COLO668 (cell line): Measurements from ENCODE around the gene MYO7A.

Experiments used
- DNase-seq: peaks from one replicate; lab custom pipeline; 2025; ENCODE audit not compliant: unreplicated experiment; lab: John Stamatoyannopoulos, UW

Gene MYO7A

DNA sequence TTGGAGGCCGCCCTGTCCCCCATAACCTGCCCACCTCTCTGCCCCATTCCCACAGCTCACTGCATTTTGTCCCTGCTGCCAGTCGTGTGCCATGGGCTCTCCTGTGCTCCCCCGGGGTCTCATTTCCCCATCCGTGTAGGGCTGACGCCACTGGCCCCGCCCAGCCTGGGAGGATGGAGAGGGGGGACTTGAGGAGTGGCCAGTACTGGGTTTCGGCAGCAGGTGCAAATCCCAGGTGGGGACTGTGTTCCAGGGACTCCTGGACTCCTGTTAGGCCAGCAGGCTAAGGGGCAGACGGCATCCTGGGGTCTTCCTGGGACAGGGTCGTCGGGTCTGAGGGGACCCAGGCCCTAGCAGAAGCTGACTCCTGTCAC lies 1.2 kb upstream of the MYO7A start:
- peak; percentile 50 for DNase-seq

DNA sequence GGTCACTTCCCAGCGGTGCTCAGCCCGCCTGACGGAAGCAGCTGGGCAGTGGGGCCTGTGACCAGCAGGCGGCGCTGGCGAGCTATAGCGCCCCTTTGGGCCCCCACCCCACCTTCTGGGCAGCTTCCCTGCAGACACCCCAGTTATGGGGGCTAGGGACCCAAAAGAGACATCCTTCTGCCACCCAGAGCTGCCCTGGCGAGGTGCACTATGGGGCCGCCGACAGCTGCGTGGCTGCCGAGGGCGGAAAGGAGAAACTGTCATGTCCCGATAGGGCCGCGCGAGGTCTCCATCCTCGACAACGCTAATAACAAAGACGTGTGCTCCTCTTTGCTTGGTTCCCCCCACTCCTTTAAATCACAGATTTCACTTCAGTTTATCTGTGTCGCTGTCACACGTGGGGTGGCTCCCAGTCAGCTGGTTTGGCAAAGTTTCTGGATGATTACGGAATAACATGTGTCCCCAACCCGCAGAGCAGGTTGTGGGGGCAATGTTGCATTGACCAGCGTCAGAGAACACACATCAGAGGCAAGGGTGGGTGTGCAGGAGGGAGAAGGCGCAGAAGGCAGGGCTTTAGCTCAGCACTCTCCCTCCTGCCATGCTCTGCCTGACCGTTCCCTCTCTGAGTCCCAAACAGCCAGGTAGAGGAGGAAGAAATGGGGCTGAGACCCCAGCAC lies 673 bp upstream of the MYO7A start:
- peak; percentile 70 for DNase-seq

DNA sequence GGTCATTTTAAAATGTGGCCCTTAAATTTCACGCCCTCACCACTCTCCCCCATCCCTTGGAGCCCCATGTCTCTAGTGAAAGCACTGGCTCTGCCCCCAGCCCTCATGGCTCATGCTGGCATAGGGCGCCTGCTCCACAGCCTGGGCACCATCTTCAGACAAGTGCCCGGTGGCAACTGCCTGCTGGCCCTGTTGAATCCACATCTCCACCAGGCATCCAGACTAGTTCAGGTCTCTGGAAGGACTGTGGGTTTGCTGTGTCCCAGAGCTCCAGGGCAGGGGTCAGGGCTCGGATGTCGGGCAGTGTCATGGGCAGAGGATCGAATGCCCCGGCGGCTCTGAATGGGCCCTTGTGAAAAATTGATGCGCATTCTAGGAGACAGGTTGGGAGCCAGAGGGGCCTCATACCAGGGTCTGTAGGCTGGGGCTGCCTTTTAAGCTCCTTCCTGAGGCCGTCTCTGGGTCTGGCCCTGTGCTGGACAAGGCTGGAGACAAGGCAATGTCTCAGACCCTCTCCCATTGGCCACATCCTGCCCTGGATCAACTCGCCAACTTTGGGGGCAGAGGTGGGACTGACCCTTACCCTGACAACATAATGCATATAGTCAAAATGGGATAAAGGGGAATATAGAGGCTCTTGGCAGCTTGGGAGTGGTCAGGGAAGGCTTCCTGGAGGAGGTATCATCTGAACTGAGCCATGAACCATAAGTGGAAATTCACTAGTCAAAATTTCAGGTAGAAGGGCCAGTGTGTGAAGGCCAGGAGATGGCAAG lies 1.2 kb downstream of the MYO7A start:
- no peak for DNase-seq

DNA sequence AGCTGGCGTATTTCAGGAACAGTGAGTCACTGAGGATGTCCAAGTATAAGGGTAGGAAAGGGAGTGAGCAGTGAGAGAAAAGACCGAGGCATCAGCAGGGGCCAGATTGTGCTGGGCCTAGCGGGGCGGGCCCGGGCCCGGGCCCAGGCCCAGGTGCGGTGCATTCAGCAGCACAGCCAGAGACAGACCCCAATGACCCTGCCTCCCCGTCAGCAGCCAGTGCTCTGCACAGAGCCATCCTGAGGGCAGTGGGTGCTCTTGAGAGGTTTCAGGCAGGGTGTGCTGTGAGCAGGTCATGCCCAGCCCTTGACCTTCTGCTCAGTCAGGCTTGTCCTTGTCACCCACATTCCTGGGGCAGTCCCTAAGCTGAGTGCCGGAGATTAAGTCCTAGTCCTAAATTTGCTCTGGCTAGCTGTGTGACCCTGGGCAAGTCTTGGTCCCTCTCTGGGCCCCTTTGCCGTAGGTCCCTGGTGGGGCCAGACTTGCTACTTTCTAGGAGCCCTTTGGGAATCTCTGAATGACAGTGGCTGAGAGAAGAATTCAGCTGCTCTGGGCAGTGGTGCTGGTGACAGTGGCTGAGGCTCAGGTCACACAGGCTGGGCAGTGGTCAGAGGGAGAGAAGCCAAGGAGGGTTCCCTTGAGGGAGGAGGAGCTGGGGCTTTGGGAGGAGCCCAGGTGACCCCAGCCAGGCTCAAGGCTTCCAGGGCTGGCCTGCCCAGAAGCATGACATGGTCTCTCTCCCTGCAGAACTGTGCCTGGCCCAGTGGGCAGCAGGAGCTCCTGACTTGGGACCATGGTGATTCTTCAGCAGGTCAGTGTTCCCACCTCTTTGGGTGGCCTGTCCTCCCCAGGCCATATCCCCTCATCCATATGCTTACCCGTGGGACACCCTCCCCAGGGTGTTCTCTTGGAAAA lies 2.1 kb downstream of the MYO7A start:
- DNase-seq, result no peak

DNA sequence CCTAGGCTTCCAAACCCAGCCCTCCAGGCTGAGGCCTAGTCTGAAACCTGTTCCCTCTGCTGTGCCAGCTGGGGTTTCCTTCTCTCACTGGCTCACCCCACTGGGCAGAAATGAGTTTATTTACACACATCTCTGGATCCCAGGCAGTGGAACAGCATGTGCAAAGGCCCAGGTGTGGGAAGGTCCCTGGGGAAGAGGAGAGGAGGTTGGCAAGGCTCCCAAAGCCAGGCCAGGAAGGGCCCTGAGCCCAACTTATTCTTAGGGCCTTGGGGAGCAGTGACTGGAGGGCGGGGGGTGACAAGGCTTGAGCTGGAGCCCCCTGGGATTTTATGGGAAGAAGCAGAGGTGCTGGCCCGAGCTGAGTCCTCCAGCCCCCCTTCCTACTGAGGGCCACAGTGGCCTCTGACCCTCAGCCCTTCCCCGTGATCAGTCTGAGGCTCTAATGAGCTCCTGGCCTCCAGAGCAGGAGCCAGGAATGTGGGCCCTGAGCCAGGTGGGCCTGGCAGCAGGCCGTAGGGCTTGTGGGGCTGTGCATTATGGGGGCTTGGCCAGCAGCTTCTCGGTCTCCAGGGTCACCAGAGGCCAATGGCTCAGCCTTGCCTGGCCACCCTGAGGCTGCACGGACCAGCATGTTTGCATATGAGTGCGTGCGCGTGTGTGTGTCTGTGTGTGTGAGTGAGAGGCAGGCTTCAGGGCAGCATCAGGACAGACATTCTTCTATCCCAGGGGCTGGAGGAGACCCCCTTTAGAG lies 2.9 kb downstream of the MYO7A start:
- DNase-seq, result no peak

DNA sequence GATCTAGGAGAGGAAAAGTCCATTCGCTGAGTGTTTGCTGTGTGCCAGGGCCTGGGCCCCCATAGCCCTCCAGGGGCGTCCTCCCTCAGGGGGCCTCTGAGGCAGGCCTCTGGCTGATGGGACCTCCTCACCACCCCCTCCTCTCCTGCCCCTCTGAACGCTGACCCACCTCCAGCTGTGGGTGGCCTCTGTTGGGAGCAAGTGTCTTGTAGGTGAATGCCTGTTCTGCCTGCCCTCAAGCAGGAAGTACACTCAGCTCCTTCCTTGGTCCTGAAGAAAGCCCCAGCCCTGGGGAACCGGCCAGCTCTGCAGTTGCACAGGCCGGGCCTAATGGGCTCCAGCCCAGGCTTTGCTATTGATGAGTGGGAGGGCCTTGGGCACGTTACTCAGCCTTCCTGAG lies 3.5 kb downstream of the MYO7A start:
- DNase-seq, result no peak

DNA sequence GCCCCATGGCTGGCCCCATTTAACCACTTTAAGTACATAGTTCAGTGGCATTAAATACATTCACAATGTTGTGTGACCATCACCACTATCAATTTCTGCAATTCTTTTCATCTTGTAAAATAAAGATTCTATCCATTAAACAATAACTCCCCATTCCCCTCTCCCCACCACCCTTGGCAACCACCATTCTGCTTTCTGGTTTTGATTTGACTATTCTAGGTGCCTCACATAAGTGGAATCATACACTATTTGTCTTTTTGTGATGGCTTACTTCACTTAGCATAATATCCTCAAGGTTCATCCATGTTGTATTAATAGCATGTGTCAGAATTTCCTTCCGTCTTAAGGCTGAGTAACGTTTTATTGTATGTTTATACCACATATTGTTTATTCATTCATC lies 7.0 kb downstream of the MYO7A start:
- DNase-seq, result no peak

DNA sequence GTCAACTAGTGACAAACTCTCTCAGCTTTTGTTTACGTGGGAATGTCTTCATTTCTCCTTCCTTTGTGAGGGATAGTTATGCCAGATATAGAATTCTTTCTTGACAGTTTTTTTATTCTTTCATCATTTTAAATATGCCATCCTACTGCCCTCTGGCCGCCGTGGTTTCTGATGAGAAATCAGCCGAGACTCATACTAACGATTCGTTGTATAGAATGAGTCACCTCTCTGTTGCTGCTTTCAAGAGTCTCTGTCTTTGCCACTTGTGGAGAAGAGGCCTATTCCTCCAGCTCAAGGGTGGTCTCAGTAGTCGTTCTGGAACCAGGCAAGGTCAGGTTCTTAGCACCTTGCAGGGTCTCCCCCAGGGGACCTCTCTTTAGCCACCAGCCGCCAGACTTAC lies 8.0 kb downstream of the MYO7A start:
- DNase-seq, result no peak

DNA sequence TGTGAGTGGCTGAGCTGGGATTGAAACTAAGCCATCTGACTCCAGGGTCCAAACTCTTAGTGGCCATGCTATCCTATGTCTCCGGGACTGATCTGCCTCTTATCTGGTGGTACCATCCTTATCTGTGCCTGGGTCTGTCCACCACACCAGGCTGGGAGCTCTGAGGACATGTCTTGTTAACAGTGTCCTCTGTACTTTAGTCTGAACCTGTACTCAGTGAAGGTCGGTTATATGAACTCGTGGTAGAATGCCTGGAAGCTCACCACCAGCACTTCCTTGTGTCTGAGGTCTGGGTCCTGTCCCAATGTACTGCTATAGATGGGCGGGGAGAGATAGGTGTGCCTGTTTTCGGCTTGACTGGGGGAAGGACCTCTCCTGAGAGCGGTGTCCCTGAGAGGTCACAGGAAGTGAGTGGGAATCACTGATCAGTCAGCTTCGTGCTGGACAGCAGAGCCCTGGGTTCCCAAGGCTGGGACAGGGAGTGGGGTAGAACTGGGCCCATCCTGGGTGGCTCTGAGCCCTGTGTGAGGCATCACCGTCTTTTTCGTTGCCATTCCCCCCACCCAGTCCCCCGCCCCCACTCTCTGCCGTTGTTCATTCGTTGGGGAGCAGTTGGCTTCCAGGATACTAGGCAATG lies 8.9 kb downstream of the MYO7A start:
- no peak for DNase-seq

DNA sequence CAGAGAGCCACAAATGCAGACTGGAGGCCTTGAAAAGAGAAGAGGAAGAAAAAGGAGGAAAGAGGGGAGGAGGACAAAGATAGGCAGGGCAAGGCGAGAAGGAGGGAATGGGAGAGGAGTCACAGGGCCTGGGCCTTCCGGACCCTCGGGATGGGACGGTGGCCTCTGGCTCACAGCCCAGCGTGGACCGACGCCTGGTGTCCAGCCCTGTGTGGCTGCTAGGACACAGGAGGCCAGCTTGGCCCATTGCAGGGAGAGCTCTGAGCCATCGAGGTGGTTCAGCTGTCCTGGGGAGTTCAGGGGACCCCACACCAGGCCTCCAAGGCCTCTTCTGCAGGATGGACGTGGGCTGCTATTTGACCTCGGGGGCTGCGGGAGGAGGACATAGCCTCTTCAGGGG lies 9.4 kb downstream of the MYO7A start:
- no peak for DNase-seq

DNA sequence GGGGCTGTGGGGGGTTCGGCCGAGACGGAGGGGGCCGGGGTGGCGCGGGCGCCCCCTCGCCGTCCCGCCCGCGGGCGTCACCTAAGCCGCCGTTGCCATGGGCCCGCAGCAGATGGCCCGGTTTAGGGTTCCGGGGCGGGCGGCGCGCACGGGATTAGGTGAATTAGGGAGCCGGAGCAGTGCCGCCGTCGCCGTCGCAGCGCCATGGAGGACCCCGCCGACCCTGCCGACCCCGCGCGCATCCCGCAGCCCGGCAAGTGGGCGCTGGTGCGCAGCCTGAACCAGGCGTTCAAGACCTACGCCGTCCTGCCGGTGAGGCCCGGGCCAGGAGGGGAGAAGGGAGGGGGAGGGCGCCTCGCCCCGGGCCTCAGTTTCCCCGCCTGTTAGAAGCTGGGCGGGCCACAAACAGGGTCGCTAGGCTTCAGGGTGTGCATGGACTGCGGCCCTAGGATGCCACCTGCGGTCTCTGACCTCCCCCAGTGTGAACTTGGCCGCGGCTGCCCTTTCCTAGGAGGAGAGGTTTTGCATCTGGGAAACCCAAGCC lies 10.1 kb downstream of the MYO7A start:
- no peak for DNase-seq

DNA sequence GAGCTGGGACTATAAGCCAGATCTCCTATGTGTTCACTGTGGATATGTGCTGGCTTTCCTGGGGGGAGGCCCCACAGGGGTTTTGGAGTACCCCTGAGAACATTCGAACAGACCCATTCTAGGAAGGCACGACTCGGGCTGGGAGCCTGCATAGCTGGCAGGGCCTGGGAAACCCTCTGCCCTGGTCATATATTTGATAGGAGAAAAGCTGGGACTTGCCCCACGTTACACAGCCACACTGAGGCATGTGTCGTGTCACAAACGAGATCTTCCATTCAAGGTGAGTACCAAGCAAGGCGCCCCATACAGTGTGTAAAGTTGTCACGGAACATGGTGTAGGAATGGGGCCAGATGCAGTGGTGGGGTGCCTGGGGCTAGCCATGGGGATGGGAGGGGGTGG lies 11.2 kb downstream of the MYO7A start:
- no peak for DNase-seq

DNA sequence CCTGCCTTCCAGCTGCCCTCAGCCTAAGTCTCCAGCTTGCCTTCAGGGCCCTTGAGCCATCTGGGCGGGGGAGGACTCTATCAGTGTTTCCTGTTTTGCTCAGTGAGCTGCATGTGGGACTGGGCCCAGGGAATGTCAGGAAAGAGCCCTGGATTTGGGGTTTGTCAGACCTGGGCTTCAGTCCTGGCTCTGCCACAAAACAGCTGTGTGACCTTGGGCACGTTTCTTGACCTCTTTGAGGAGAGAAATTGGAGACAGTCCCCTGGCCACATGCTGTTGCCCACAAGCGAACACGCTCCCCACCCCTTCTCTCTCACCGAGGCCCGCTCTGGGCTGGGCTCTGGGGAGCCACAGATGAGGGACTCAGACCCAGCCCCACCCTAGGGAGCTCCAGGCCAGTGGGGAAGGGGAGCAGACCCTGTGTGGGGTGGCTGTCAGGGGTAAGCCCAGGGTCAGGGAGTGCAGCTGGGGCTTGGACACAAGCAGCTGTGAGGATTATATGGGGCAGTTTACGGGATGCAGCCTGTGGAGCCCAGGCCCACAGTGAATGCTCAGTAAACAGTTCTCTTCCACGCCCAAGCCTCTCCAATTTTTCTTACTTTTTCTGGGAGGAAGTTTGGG lies 12.3 kb downstream of the MYO7A start:
- no peak for DNase-seq

DNA sequence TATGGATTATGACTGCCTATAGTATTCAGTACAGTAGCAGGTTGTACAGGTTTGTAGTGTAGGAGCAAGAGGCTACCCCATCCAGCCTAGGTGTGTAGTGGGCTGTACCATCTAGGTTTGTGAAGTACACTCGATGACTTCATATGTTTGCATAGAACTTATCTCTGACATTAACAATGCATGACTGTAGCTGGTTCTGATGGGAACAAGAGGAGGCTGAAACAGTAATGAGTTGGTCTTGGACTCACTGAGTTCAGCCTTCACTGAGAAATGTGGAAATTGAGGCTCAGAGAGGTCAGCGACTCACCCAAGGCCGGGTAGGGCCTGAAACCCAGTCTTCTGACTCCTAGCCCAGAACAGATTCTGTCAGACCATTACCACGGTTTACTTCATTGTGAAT lies 13.0 kb downstream of the MYO7A start:
- peak; percentile 14 for DNase-seq

DNA sequence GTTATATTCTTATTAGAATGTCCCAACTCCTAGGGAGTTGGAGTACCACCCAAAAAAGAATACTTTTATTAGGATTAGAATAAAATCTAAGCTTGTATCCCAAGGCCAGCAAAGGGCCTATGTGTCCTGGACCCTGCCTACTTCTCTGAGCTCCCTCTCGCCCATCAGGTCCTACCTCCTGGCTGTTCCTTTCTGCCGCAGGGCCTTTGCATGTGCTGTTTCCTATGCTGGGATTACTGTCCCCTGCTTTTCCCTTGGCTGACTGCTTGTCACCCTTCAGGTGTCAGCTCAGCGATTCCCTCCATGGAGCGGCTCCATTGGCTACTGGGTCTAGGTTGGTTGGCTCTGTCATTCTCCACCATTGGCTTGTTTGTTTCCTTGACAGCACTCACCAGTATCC lies 13.4 kb downstream of the MYO7A start:
- DNase-seq, result no peak

DNA sequence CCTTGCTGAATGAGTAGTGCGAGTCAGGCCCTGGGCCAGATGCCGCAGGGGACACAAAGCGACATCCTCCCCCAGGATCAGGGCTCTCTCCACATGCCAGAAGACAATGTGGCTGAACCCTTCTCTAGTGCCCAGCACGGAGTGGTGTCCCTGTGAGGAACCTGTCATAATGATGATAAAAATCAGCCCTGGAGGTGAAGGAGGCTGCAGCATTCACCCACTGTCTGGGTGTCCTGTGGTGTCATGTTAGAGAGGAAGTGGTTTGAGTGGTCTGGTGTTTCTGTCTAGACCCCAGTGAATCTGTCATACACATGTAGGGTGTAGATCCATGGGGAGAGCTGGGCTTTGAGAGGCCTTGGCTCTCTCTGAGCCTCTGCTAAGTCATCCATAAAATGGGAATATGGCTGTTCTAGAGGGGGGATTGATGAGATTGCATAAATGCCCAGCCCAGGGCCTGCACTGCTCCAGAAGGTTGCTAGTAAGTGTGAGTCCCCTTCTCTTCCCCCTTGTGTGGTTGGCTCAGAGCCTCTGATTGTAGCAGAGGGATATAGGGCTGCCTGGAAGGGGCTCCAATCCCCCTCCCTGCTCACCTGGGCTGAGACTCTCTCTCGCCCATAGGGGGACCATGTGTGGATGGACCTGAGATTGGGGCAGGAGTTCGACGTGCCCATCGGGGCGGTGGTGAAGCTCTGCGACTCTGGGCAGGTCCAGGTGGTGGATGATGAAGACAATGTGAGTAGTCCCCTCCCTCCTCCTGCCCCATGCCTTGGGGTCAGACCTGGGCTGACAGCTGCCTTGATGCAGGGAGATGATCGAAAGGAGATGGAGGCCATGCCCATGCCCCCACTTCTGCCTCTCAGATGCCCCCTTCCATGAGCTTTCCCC lies 14.3 kb downstream of the MYO7A start:
- no peak for DNase-seq

DNA sequence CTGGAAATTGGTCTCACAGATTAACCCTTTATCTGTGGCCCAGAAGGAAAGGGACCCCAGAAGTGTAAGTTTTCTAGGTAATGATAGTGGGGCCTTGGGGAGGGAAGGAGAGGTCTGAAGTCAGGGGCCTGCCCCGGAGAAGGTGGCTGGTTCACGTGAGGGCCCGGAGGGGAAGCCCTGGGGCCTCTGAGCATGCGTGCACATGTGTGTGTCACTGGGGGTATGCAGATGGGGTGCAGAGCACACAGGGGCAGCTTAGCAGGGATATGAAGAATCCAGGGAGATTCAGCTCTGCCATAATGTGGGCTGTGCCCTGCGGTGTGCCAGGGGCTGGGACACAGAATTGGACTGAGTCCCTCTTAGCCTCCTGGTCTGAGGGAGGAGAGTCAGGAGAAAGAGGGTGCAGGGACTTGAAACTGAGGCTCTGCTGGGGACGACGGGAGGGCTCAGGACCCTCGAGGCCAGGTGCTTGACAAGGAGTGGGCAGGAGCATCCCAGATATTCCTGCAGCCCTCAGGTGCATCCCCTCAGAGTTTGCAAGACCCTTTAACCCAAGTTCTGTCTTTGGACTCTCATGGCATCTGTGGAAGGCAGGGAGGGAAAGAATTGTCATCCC lies 15.5 kb downstream of the MYO7A start:
- no peak for DNase-seq

DNA sequence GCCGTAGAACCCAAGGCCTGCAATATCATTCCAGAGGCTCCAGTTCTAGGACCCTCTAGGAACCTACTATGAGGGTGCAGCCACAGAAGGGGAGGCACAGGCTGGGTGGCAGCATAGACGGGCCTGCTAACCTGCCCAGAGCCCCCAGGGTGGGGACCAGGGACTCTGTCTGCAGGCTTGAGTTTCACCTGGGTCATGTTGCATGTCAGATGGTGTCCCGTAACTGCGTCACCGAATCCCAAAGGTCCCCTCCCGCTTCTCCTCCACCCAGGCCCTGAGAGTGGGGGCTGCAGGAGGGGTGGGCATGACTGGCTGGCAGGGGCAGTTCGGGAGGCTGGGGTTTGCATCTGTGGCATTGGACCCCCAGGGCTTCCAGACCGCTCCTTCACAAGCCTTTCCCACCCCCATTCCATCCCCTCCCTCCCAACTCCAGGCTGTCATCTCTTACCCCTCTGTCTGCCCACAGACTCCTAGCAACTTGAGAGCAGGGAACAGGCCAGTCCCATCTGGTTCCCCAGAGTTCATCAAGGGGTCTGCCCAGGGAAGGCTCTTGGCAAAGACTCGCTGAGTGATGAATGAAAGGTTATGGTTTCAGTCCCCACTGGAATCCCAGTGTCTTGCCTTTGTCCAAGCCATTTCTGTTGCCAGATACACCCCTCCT lies 16.3 kb downstream of the MYO7A start:
- DNase-seq, result no peak
